ENCODE results near the gene RASGEF1C. TPM values are rescaled to one million over a fixed set of nuclear protein-coding genes. Genes with fewer than 3 reads are reported as not detected.

The RASGEF1C gene
- not detected in 2 replicates for total RNA-seq

GRCh38 chr5:180209137-180209581 is at the start of gene RASGEF1C:
RASGEF1C (minus strand) TSS chr5:180209211; CDS start chr5:180138052, 71,159 bp downstream.

GRCh38 chr5:180071531-180072255 is 137.3 kb downstream of the RASGEF1C start, which contains the start of gene RNF130:
RNF130 (minus strand) TSS chr5:180071759; CDS start chr5:180071702, 57 bp downstream.

Other genes with a start within 250 kb of the RASGEF1C start
- 36.6 and 40.8 TPM in 2 replicates for gene RNF130, start 137.5 kb downstream of the RASGEF1C start, total RNA-seq
- 20.6 and 21.7 TPM in 2 replicates for gene MAPK9, start 82.9 kb upstream of the RASGEF1C start, total RNA-seq
- gene GFPT2, start 144.1 kb upstream of the RASGEF1C start, total RNA-seq = 57.0 and 80.7 TPM in 2 replicates